DND-41 (cell line): ENCODE measurements around the gene GCFC2.

Source experiments
- CTCF ChIP-seq: IDR thresholded peaks from 2 replicates; pipeline ENCODE4 v1.5.1; 2012; ENCODE audit warnings: borderline replicate concordance, low read length, moderate library complexity, mild to moderate bottlenecking; ENCODE audit not compliant: poor library complexity, severe bottlenecking; ENCODE audit errors: extremely low read depth
- EZH2 ChIP-seq: IDR thresholded peaks from 3 replicates; pipeline ENCODE4 v1.6.1; 2012; ENCODE audit warnings: borderline replicate concordance, low read depth, mild to moderate bottlenecking, moderate library complexity, low read length, inconsistent platforms; ENCODE audit not compliant: severe bottlenecking

GRCh38 chr2:75702593-75702992, 8.1 kb downstream of the GCFC2 start:
- TF ChIP-seq CTCF = no peak
- TF ChIP-seq EZH2 = no peak
